MM.1S (cell line): Measurements from ENCODE around the gene TEDDM1.

Source experiments
- DNase-seq: peaks from one replicate; pipeline ENCODE4 v3.0.0-alpha.2; 2015
- H2AFZ ChIP-seq: fragments of 300-600 bp; sonication (generic); 2 replicates; pipeline ENCODE4 v1.6.0; 2016; ENCODE audit warnings: antibody characterized with exemption, low read length
- H3F3A ChIP-seq: fragments of 300-600 bp; sonication (generic); 2 replicates; pipeline ENCODE4 v1.6.1; 2016; ENCODE audit warnings: mild to moderate bottlenecking, antibody characterized with exemption, low read length, moderate library complexity, mixed read lengths; ENCODE audit not compliant: insufficient read depth
- H3K27ac ChIP-seq: fragments of 300-600 bp; sonication (generic); 2 replicates; pipeline ENCODE4 v1.5.1; 2016; ENCODE audit warnings: mild to moderate bottlenecking, low read length
- H3K27me3 ChIP-seq: fragments of 300-600 bp; sonication (generic); replicated peaks from 2 replicates; pipeline ENCODE4 v1.6.0; 2016; ENCODE audit warnings: low read length; ENCODE audit not compliant: insufficient read depth
- H3K36me3 ChIP-seq: fragments of 300-600 bp; sonication (generic); replicated peaks from 2 replicates; pipeline ENCODE4 v1.6.1; 2016; ENCODE audit warnings: mild to moderate bottlenecking, low read length, mixed read lengths; ENCODE audit not compliant: insufficient read depth
- H3K4me1 ChIP-seq: fragments of 300-600 bp; sonication (generic); 2 replicates; pipeline ENCODE4 v1.6.1; 2016; ENCODE audit warnings: low read length, mixed read lengths
- H3K4me2 ChIP-seq: fragments of 300-600 bp; sonication (generic); 2 replicates; pipeline ENCODE4 v1.6.0; 2016; ENCODE audit warnings: low read depth, low read length
- H3K4me3 ChIP-seq: fragments of 300-600 bp; sonication (generic); 2 replicates; pipeline ENCODE4 v1.5.1; 2016; ENCODE audit warnings: low read length, mixed read lengths
- H3K79me2 ChIP-seq: fragments of 300-600 bp; sonication (generic); 2 replicates; pipeline ENCODE4 v1.6.1; 2016; ENCODE audit warnings: mixed run types, low read length, mixed read lengths
- H3K9ac ChIP-seq: fragments of 300-600 bp; sonication (generic); 2 replicates; pipeline ENCODE4 v1.6.1; 2016; ENCODE audit warnings: low read length, mixed read lengths
- H3K9me2 ChIP-seq: fragments of 300-600 bp; sonication (generic); replicated peaks from 2 replicates; pipeline ENCODE4 v1.6.1; 2016; ENCODE audit warnings: mild to moderate bottlenecking, low read length, mixed read lengths; ENCODE audit not compliant: insufficient read depth
- H3K9me3 ChIP-seq: fragments of 300-600 bp; sonication (generic); replicated peaks from 2 replicates; pipeline ENCODE4 v1.6.1; 2016; ENCODE audit warnings: mild to moderate bottlenecking, low read length, mixed read lengths; ENCODE audit not compliant: insufficient read depth
- H4K20me1 ChIP-seq: fragments of 300-600 bp; sonication (generic); 2 replicates; pipeline ENCODE4 v1.6.1; 2016; ENCODE audit warnings: mild to moderate bottlenecking, low read length, moderate library complexity, mixed read lengths; ENCODE audit not compliant: insufficient read depth
- EZH2 ChIP-seq: fragments of 300-600 bp; sonication (generic); optimal IDR thresholded peaks from 2 replicates; pipeline ENCODE3; 2017; ENCODE audit warnings: low read depth, mild to moderate bottlenecking, antibody characterized with exemption, low read length, mixed read lengths
- EZH2phosphoT487 ChIP-seq: fragments of 300-600 bp; sonication (generic); IDR thresholded peaks from 2 replicates; pipeline ENCODE4 v1.6.1; 2018; ENCODE audit warnings: antibody characterized with exemption, low read length
- TF ChIP-seq, protein P1 (sequence below): fragments of 300-600 bp; sonication (generic); IDR thresholded peaks from 2 replicates; pipeline ENCODE4 v1.5.1; 2016; ENCODE audit warnings: antibody characterized with exemption, low read length, mixed read lengths

The TEDDM1 gene

DNA sequence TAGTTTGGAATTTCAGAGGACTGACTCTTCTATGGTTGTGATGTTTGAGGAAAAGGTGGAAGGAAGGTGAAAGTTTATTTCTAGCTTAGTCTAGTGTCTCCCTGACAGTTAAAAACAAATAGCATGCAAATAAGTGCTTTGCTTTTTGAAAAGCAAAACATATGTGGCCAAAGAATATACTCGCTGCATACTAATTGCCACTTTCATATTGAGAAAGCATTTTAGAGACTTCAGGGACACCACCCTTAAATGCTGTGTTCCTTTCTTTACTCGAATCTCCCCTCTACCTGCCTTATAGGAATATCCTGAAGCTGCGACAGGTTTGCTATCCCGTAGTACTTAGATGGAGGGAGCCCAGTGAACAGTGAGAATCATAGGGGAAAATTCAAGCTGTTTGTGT lies 32.1 kb downstream of the TEDDM1 start:
- Histone ChIP-seq H3K36me3 (no peaks in the 10 kb centered on the region), H3K27me3 (no peaks in the 10 kb centered on the region), H3K4me3 (no peak overlapping the region), H3K79me2 (no peaks in the 10 kb centered on the region), H3K9ac (no peak overlapping the region), H3K27ac (no peak overlapping the region), H3F3A (no peaks in the 10 kb centered on the region), H3K9me3 (no peaks in the 10 kb centered on the region), H2AFZ (no peak overlapping the region), H3K4me2 (no peak overlapping the region), H3K4me1 (no peaks in the 10 kb centered on the region), H4K20me1 (no peaks in the 10 kb centered on the region), H3K9me2 (no peaks in the 10 kb centered on the region)
- TF ChIP-seq, protein P1, sequence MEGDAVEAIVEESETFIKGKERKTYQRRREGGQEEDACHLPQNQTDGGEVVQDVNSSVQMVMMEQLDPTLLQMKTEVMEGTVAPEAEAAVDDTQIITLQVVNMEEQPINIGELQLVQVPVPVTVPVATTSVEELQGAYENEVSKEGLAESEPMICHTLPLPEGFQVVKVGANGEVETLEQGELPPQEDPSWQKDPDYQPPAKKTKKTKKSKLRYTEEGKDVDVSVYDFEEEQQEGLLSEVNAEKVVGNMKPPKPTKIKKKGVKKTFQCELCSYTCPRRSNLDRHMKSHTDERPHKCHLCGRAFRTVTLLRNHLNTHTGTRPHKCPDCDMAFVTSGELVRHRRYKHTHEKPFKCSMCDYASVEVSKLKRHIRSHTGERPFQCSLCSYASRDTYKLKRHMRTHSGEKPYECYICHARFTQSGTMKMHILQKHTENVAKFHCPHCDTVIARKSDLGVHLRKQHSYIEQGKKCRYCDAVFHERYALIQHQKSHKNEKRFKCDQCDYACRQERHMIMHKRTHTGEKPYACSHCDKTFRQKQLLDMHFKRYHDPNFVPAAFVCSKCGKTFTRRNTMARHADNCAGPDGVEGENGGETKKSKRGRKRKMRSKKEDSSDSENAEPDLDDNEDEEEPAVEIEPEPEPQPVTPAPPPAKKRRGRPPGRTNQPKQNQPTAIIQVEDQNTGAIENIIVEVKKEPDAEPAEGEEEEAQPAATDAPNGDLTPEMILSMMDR = no peak
- no peak for TF ChIP-seq EZH2phosphoT487
- no peak for TF ChIP-seq EZH2
- no peak for DNase-seq

DNA sequence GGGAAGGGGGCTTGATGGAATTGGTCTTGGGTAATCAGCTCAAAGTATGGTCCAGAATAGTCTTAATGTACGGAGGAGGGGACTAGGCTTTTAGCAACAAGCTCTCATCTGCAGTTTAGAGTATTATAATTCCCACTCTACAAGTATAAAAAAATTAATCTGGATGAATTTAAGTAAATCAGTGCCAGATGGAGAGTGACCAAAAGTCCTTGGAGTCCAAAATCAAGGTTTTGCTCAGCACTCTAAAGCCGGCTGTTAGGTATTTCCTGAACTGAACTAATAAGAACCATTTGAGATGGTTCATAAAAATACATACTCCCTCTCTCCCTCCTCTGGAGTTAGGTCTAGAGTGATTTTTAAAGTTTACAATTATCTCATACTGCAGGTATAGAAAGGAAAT lies 32.5 kb downstream of the TEDDM1 start:
- Histone ChIP-seq H2AFZ (no peak overlapping the region), H4K20me1 (no peaks in the 10 kb centered on the region), H3K9me2 (no peaks in the 10 kb centered on the region), H3K79me2 (no peaks in the 10 kb centered on the region), H3K36me3 (no peaks in the 10 kb centered on the region), H3K9me3 (no peaks in the 10 kb centered on the region), H3K27ac (no peak overlapping the region), H3K9ac (no peak overlapping the region), H3F3A (no peaks in the 10 kb centered on the region), H3K4me2 (no peak overlapping the region), H3K4me1 (no peaks in the 10 kb centered on the region), H3K27me3 (no peaks in the 10 kb centered on the region), H3K4me3 (no peak overlapping the region)
- DNase-seq = no peak
- TF ChIP-seq EZH2 (no peak), EZH2phosphoT487 (no peak)
- TF ChIP-seq, protein P1 = no peak

GRCh38 chr1:182366596-182366995 lies 33.9 kb downstream of the TEDDM1 start:
- Histone ChIP-seq H3K27me3 (no peaks in the 10 kb centered on the region), H3K27ac (no peak overlapping the region), H3K4me2 (no peak overlapping the region), H2AFZ (no peak overlapping the region), H3K4me3 (no peak overlapping the region), H3K79me2 (no peaks in the 10 kb centered on the region), H4K20me1 (no peaks in the 10 kb centered on the region), H3K36me3 (no peaks in the 10 kb centered on the region), H3F3A (no peaks in the 10 kb centered on the region), H3K9ac (no peak overlapping the region), H3K9me2 (no peaks in the 10 kb centered on the region), H3K4me1 (no peaks in the 10 kb centered on the region), H3K9me3 (no peaks in the 10 kb centered on the region)
- DNase-seq = no peak
- TF ChIP-seq, protein P1 = no peak
- TF ChIP-seq EZH2 = no peak
- TF ChIP-seq EZH2phosphoT487 = no peak
